ENCODE results near the gene TMEM63B.

TMEM63B gene

DNA sequence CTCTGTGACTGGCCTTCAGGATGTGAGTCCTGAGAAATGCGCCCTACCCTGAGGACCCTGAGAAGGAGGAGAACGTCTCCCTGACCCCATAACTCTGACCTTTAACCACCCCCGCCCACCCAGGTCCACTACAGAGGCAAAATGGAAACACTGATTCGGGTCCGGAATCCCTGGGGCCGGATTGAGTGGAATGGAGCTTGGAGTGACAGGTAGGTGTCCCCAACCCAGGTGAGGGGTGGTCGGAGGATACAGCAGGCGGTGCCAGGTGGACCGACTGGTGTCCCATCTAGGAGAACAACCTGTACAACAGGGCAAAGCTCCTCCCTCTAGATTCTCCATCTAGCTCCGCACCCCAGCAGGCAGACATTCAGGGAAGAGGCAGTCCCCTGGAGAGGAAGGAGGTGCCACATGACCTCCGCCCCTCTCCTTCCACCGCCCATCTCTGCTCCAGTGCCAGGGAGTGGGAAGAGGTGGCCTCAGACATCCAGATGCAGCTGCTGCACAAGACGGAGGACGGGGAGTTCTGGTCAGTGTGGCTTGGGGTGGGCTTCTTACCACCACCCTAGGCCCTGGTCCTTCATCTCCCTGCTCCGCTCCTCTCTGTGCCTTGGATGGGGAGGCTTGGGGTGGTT, 48.9 kb downstream of the TMEM63B start:
- TF ChIP-seq, protein P1, sequence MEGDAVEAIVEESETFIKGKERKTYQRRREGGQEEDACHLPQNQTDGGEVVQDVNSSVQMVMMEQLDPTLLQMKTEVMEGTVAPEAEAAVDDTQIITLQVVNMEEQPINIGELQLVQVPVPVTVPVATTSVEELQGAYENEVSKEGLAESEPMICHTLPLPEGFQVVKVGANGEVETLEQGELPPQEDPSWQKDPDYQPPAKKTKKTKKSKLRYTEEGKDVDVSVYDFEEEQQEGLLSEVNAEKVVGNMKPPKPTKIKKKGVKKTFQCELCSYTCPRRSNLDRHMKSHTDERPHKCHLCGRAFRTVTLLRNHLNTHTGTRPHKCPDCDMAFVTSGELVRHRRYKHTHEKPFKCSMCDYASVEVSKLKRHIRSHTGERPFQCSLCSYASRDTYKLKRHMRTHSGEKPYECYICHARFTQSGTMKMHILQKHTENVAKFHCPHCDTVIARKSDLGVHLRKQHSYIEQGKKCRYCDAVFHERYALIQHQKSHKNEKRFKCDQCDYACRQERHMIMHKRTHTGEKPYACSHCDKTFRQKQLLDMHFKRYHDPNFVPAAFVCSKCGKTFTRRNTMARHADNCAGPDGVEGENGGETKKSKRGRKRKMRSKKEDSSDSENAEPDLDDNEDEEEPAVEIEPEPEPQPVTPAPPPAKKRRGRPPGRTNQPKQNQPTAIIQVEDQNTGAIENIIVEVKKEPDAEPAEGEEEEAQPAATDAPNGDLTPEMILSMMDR (IDR thresholded peaks at IDR 0.05; ENCODE audit: borderline replicate concordance, control extremely low read depth, extremely low read depth, insufficient read depth, missing control alignments): no peak

DNA sequence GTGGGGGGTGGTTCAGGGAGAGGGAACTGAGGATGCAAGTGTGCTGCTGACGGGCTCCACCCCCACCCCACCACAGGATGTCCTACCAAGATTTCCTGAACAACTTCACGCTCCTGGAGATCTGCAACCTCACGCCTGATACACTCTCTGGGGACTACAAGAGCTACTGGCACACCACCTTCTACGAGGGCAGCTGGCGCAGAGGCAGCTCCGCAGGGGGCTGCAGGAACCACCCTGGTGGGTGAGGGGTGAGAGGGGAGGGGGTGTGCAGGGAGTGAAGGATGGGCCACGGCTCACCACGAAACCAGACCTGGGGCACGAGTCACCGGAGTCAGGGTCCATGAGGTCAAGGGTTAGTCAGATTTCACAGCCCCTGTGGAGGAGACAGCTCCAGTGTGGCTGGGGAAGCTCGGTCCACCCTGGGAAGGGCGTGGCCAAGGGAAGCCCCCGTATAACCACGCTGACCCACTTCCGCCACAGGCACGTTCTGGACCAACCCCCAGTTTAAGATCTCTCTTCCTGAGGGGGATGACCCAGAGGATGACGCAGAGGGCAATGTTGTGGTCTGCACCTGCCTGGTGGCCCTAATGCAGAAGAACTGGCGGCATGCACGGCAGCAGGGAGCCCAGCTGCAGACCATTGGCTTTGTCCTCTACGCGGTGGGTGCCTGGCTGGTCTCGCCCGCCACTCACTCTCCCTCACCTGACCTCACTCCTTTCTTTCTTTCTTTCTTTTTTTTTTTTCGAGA, 49.6 kb downstream of the TMEM63B start:
- TF ChIP-seq, protein P1 (IDR thresholded peaks at IDR 0.05; ENCODE audit: borderline replicate concordance, control extremely low read depth, extremely low read depth, insufficient read depth, missing control alignments): no peak
- in situ Hi-C loops (cut with MboI; ENCODE audit: low sequenced_read_pairs, unreplicated experiment): no loop called here
- peak; percentile 82 for DNase-seq (ENCODE audit: low spot score)

More for the DNA sequence above, 48.9 kb downstream of the TMEM63B start:
- in situ Hi-C loops (cut with MboI; ENCODE audit: low sequenced_read_pairs, unreplicated experiment): no loop called here
- no peak for DNase-seq (ENCODE audit: low spot score)

DNA sequence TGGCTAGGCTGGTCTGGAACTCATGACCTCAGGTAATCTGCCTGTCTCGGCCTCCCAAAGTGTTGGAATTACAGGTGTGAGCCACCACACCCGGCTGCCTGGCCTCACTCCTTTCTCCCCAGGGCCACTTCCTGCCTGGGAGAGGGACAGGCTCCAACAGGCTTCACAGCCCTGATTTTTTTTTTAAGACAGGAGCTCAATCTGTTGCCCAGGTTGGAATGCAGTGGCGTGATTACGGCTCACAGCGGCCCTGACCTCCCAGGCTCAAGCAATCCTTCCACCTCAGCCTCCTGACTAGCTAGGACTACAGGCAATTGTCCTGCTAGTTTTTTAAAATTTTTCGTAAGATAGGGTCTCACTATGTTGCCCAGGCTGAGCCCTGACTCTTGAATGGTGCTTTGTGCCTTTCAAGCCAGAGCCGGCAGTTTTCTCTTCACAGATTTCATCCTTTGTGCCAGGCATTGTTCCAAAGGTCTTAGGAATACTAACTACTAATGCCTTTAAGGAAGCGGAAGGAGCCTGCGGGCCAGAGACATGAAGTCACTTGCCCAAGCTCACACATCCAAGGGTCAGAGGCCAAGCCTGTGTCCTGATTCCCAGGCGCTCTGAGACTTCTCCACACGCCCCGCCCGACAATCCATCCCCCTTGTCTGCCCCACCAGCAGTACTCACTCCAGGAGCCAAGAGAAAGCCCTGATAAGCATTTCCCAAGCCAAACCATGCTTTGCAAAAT, 50.5 kb downstream of the TMEM63B start:
- in situ Hi-C loops (cut with MboI; ENCODE audit: low sequenced_read_pairs, unreplicated experiment): no loop called here
- DNase-seq (ENCODE audit: low spot score): no peak
- TF ChIP-seq, protein P1 (IDR thresholded peaks at IDR 0.05; ENCODE audit: borderline replicate concordance, control extremely low read depth, extremely low read depth, insufficient read depth, missing control alignments): no peak

DNA sequence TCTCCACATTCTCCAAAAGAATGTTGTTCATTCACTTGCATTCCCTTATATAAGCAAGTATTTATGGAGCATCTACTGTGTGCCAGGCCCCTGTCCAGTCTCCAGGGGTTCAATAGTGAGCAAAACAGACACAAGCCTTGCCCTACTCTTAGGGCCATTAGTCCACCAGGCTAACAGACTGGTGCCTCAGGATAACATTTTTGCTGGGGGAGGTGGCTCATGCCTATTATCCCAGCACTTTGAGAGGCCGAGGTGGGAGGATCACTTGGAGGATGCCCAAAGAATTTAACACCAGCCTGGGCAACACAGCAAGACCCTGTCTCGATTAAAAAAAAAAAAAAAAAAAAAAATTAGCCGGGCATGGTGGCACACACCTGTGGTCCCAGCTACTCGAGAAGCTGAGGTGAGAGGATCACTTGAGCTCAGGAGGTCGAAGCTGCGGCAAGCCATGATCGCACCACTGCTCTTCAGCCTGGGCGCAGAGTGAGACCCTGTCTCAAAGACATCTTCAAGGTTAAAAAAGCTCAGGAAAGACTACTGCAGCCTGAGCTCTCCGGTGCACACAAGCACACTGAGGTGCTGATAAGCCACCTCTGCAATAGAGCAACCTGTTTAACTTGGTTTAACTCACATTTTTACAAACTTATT, 51.2 kb downstream of the TMEM63B start:
- DNase-seq (ENCODE audit: low spot score): no peak
- in situ Hi-C loops (cut with MboI; ENCODE audit: low sequenced_read_pairs, unreplicated experiment): no loop called here
- TF ChIP-seq, protein P1 (IDR thresholded peaks at IDR 0.05; ENCODE audit: borderline replicate concordance, control extremely low read depth, extremely low read depth, insufficient read depth, missing control alignments): no peak

DNA sequence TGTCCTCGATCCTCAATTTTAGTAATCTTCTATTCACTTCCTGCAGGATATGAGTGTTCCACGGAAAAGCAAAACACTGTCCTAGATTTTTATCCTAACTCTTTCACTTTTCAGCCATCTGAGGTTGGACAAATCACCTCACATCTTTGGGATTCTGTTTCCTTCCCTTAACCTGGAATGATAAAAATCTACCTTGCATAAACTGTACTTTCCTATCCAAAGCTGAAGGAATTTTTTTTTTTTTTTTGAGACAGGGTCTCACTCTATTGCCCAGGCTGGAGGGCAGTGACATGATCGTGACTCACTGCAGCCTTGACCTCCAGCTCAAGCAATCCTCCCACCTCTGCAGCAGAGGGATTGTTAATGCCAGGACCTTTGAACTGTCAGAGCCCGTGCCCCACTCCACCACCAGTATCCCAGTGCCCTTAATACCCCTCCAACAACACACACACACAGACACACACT, 51.8 kb downstream of the TMEM63B start:
- DNase-seq (ENCODE audit: low spot score): no peak
- in situ Hi-C loops (cut with MboI; ENCODE audit: low sequenced_read_pairs, unreplicated experiment): no loop called here
- TF ChIP-seq, protein P1 (IDR thresholded peaks at IDR 0.05; ENCODE audit: borderline replicate concordance, control extremely low read depth, extremely low read depth, insufficient read depth, missing control alignments): no peak

DNA sequence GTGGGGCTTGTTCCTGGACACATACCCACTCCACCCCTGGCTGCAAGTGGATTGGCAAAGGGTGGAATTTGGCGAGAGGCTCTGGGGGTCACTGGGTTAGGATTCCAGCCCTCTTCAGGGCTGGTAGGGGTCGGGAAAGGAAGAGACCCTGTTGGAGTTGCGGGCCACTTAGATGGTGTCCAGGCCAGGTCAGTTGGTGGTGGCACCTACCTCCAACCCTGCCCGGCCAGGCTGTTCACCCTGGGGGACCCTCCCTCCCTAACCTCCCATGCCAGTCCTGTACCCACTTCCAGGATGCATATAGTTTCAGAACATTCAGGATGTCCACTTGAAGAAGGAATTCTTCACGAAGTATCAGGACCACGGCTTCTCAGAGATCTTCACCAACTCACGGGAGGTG, 52.3 kb downstream of the TMEM63B start:
- TF ChIP-seq, protein P1 (IDR thresholded peaks at IDR 0.05; ENCODE audit: borderline replicate concordance, control extremely low read depth, extremely low read depth, insufficient read depth, missing control alignments): no peak
- in situ Hi-C loops (cut with MboI; ENCODE audit: low sequenced_read_pairs, unreplicated experiment): no loop called here
- DNase-seq (ENCODE audit: low spot score): no peak
